ENCODE results near the gene HNRNPAB.
A peak's percentile ranks its signal among the peaks of the same experiment; 100 is the strongest.

Gene HNRNPAB

DNA sequence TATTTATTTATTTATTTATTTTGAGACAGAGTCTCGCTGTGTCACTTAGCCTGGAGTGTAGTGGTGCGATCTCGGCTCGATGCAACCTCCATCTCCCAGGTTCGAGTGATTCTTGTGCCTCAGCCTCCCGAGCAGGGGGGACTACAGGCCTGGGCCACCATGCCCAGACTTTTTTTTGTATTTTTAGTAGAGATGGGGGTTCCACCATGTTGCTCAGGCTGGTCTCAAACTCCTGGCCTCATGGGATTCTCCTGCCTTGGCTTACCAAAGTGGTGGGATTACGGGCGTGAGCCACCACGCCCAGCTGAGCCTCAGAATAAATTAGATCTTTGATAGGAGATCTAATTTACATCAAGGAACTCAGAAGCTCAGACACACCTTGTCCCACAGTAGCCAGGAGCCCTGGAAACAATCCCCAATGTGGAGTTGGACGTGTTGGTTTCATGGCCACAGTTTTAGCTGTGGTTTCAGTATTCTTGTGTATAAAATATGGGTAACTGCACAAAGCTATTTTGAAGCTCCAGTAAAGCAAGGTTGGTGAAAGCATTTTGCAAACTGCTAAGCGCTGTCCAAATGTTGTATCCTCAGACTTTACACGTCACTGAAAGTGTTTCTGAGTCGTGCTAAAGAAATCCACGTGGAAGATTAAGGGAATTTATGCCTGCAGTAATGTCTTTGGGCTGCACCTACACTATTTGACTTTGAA lies 3.0 kb upstream of the HNRNPAB start:
- Histone ChIP-seq H3K4me1 (ENCODE audit: control insufficient read depth, insufficient read depth, low read length) (no peaks in the 10 kb centered on the region), H3K4me3 (ENCODE audit: low read depth, low read length) (no peak overlapping the region), H3K36me3 (ENCODE audit: control insufficient read depth in 2 of 2, insufficient read depth in 1 of 2, low read length in 2 of 2) (peaks cover 6 to 12% of the 10 kb centered on the region in 2 experiments; a peak in 2 of 3 replicates), H3K27ac (ENCODE audit: extremely low read depth, low read depth, low read length) (no peak overlapping the region), H3K9me3 (ENCODE audit: control insufficient read depth, insufficient read depth, low read depth, low read length) (no peaks in the 10 kb centered on the region)
- CTCF ChIA-PET: interaction anchor here (0.6 to 1.9 kb wide), 2 partner anchors 25 to 126 kb away, joined by 3 to 5 read pairs; no protein-coding TSS in a partner anchor
- TF ChIP-seq, protein P1, sequence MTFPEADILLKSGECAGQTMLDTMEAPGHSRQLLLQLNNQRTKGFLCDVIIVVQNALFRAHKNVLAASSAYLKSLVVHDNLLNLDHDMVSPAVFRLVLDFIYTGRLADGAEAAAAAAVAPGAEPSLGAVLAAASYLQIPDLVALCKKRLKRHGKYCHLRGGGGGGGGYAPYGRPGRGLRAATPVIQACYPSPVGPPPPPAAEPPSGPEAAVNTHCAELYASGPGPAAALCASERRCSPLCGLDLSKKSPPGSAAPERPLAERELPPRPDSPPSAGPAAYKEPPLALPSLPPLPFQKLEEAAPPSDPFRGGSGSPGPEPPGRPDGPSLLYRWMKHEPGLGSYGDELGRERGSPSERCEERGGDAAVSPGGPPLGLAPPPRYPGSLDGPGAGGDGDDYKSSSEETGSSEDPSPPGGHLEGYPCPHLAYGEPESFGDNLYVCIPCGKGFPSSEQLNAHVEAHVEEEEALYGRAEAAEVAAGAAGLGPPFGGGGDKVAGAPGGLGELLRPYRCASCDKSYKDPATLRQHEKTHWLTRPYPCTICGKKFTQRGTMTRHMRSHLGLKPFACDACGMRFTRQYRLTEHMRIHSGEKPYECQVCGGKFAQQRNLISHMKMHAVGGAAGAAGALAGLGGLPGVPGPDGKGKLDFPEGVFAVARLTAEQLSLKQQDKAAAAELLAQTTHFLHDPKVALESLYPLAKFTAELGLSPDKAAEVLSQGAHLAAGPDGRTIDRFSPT (tag by site-specific recombination; IDR thresholded peaks at IDR 0.05): no peak
- TF ChIP-seq ZNF274 (IDR thresholded peaks at IDR 0.05; ENCODE audit: low read length): no peak
- TF ChIP-seq ZNF274 (tag by site-specific recombination; IDR thresholded peaks at IDR 0.05; ENCODE audit: borderline replicate concordance): no peak
- no peak for TF ChIP-seq ZSCAN30 (tag by site-specific recombination; IDR thresholded peaks at IDR 0.05)
- TF ChIP-seq REST (tag by site-specific recombination; IDR thresholded peaks at IDR 0.05): peak; percentile 83
- TF ChIP-seq SP2 (tag by site-specific recombination; IDR thresholded peaks at IDR 0.05): no peak
- TF ChIP-seq ZBTB21 (tag by site-specific recombination; IDR thresholded peaks at IDR 0.05): no peak
- POLR2A ChIA-PET: interaction anchor here (1.2 kb wide), 1 partner anchor 48 kb away, joined by 4 read pairs; the partner anchor contains the start of gene NHP2

- CTCF ChIA-PET: interaction anchor here (0.6 to 1.9 kb wide), 2 partner anchors 26 to 126 kb away, joined by 3 to 5 read pairs; no protein-coding TSS in a partner anchor
- TF ChIP-seq ZNF600 (tag by site-specific recombination; IDR thresholded peaks at IDR 0.05) (peak; percentile 73), SETDB1 (IDR thresholded peaks at IDR 0.05; ENCODE audit: insufficient read length, low read length) (no peak), ZNF610 (tag by site-specific recombination; IDR thresholded peaks at IDR 0.05; ENCODE audit: borderline replicate concordance) (no peak), ZNF37A (tag by site-specific recombination; IDR thresholded peaks at IDR 0.05) (no peak)
These were observed 2.5 kb upstream of the HNRNPAB start for GRCh38 chr5:178201927-178202235.

GRCh38 chr5:178202541-178202940 lies 1.8 kb upstream of the HNRNPAB start:
- H3K36me3 ChIP-seq (ENCODE audit: control insufficient read depth in 2 of 2, insufficient read depth in 1 of 2, low read length in 2 of 2): peaks cover 9 to 23% of the 10 kb centered on the region in 2 experiments; a peak in 2 of 3 replicates
- H3K27ac ChIP-seq (ENCODE audit: extremely low read depth, low read depth, low read length): no peak overlapping the region
- ChIA-PET CTCF (no interaction called here), POLR2A (interaction anchor here (0.6 kb wide), 1 partner anchor 1200 kb away, joined by 3 read pairs; no protein-coding TSS in a partner anchor)
- H3K4me1 ChIP-seq (ENCODE audit: control insufficient read depth, insufficient read depth, low read length): peaks cover 2% of the 10 kb centered on the region; the same call in 1 of the 2 replicates
- H3K4me3 ChIP-seq (ENCODE audit: low read depth, low read length): no peak overlapping the region
- no peaks in the 10 kb centered on the region for H3K9me3 ChIP-seq (ENCODE audit: control insufficient read depth, insufficient read depth, low read depth, low read length)
- no peak for TF ChIP-seq ZBTB20 (tag by site-specific recombination; IDR thresholded peaks at IDR 0.05)
- TF ChIP-seq, protein P2, sequence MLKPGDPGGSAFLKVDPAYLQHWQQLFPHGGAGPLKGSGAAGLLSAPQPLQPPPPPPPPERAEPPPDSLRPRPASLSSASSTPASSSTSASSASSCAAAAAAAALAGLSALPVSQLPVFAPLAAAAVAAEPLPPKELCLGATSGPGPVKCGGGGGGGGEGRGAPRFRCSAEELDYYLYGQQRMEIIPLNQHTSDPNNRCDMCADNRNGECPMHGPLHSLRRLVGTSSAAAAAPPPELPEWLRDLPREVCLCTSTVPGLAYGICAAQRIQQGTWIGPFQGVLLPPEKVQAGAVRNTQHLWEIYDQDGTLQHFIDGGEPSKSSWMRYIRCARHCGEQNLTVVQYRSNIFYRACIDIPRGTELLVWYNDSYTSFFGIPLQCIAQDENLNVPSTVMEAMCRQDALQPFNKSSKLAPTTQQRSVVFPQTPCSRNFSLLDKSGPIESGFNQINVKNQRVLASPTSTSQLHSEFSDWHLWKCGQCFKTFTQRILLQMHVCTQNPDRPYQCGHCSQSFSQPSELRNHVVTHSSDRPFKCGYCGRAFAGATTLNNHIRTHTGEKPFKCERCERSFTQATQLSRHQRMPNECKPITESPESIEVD (tag by site-specific recombination; IDR thresholded peaks at IDR 0.05): no peak
- TF ChIP-seq ZNF221 (tag by site-specific recombination; IDR thresholded peaks at IDR 0.05; ENCODE audit: borderline replicate concordance): no peak
- no peak for TF ChIP-seq ZNF341 (tag by site-specific recombination; IDR thresholded peaks at IDR 0.05; ENCODE audit: low read depth)
- no peak for TF ChIP-seq SP3 (tag by site-specific recombination; IDR thresholded peaks at IDR 0.05)
- TF ChIP-seq OSR2 (tag by site-specific recombination; IDR thresholded peaks at IDR 0.05): no peak
- no peak for TF ChIP-seq ZNF114 (tag by site-specific recombination; IDR thresholded peaks at IDR 0.05)
- no peak for TF ChIP-seq ZNF404 (tag by site-specific recombination; IDR thresholded peaks at IDR 0.05)
- no peak for TF ChIP-seq ZNF112 (tag by site-specific recombination; IDR thresholded peaks at IDR 0.05)
- TF ChIP-seq ZNF776 (tag by site-specific recombination; IDR thresholded peaks at IDR 0.05; ENCODE audit: borderline replicate concordance): no peak
- TF ChIP-seq ZNF707 (tag by site-specific recombination; IDR thresholded peaks at IDR 0.05): no peak
- TF ChIP-seq ZNF416 (tag by site-specific recombination; IDR thresholded peaks at IDR 0.05): no peak
- TF ChIP-seq KLF7 (tag by site-specific recombination; IDR thresholded peaks at IDR 0.05; ENCODE audit: borderline replicate concordance): no peak
- no peak for TF ChIP-seq REPIN1 (tag by site-specific recombination; IDR thresholded peaks at IDR 0.05; ENCODE audit: low read depth)

More at GRCh38 chr5:178201927-178202235, 2.5 kb upstream of the HNRNPAB start:
- H3K4me3 ChIP-seq (ENCODE audit: low read depth, low read length): no peak overlapping the region
- H3K27ac ChIP-seq (ENCODE audit: extremely low read depth, low read depth, low read length): no peak overlapping the region
- H3K4me1 ChIP-seq (ENCODE audit: control insufficient read depth, insufficient read depth, low read length): peaks cover under 1% of the 10 kb centered on the region; the same call in 1 of the 2 replicates
- POLR2A ChIA-PET: no interaction called here
- no peaks in the 10 kb centered on the region for H3K9me3 ChIP-seq (ENCODE audit: control insufficient read depth, insufficient read depth, low read depth, low read length)
- peaks cover 6 to 17% of the 10 kb centered on the region in 2 experiments; a peak in 2 of 3 replicates for H3K36me3 ChIP-seq (ENCODE audit: control insufficient read depth in 2 of 2, insufficient read depth in 1 of 2, low read length in 2 of 2)

Data from HEK293 (cell line).